GM18526 (cell line): ENCODE measurements around the gene KIF7.

Experiments used
- POLR2A ChIP-seq: IDR thresholded peaks from 3 replicates; pipeline ENCODE4 v1.6.1; 2011; ENCODE audit not compliant: insufficient read length; ENCODE audit errors: extremely low read depth

Gene KIF7

GRCh38 chr15:89654847-89655805 is at the start of gene KIF7:
Gene KIF7 (minus strand): TSS chr15:89655467. CDS start chr15:89652930, 2,537 bp downstream.
- no peak for TF ChIP-seq POLR2A

GRCh38 chr15:89704411-89704810 is 49.1 kb upstream of the KIF7 start:
- no peak for TF ChIP-seq POLR2A

- TF ChIP-seq POLR2A, result no peak
These were observed 39.9 kb upstream of the KIF7 start for GRCh38 chr15:89695198-89695597.

GRCh38 chr15:89693696-89694095 is 38.4 kb upstream of the KIF7 start:
- no peak for TF ChIP-seq POLR2A

- TF ChIP-seq POLR2A, result no peak
These were observed 37.8 kb upstream of the KIF7 start for GRCh38 chr15:89693091-89693490.

- TF ChIP-seq POLR2A, result no peak
These were observed 35.3 kb upstream of the KIF7 start, which contains the start of the genes PEX11A and WDR93 for GRCh38 chr15:89690276-89691218. Gene PEX11A (minus strand): TSS chr15:89690754. CDS start chr15:89690632, 122 bp downstream. Gene WDR93 (plus strand): TSS chr15:89690811. CDS start chr15:89701747, 10,936 bp downstream.

- TF ChIP-seq POLR2A, result no peak
These were observed 31.3 kb upstream of the KIF7 start for GRCh38 chr15:89686522-89686921.

GRCh38 chr15:89685995-89686394 is 30.7 kb upstream of the KIF7 start:
- TF ChIP-seq POLR2A, result no peak

- no peak for TF ChIP-seq POLR2A
These were observed 25.9 kb upstream of the KIF7 start for GRCh38 chr15:89681146-89681545.

GRCh38 chr15:89680282-89680873 is 25.1 kb upstream of the KIF7 start:
- TF ChIP-seq POLR2A, result no peak

- TF ChIP-seq POLR2A, result no peak
These were observed 23.9 kb upstream of the KIF7 start, which contains the start of gene PLIN1 for GRCh38 chr15:89679212-89679611. Gene PLIN1 (minus strand): TSS chr15:89679367. CDS start chr15:89677489, 1,878 bp downstream.

GRCh38 chr15:89677381-89677780 is 22.1 kb upstream of the KIF7 start:
- TF ChIP-seq POLR2A, result no peak

GRCh38 chr15:89675606-89676005 is 20.3 kb upstream of the KIF7 start:
- no peak for TF ChIP-seq POLR2A

- no peak for TF ChIP-seq POLR2A
These were observed 19.3 kb upstream of the KIF7 start for GRCh38 chr15:89674526-89674925.

GRCh38 chr15:89673165-89673512 is 17.9 kb upstream of the KIF7 start:
- TF ChIP-seq POLR2A, result no peak
